H1 (cell line): ENCODE results near the gene APLN.

ENCODE experiments used
- CHD2 ChIP-seq: IDR thresholded peaks from 2 replicates; pipeline ENCODE4 v1.6.1; 2012; ENCODE audit warnings: low read length, improper control_type of control experiment
- EZH2 ChIP-seq: fragments of 200-600 bp; sonication (generic); IDR thresholded peaks from 2 replicates; pipeline ENCODE4 v1.7.1; 2012; ENCODE audit warnings: low read depth, mild to moderate bottlenecking, moderate library complexity, low read length, inconsistent platforms; ENCODE audit not compliant: severe bottlenecking
- POLR2A ChIP-seq, 2 experiments: IDR thresholded peaks; 1 replicate in 1 of 2; 2 replicates in 1 of 2; pipeline ENCODE4 v1.6.1; 2011; ENCODE audit warnings: low read depth in 2 of 2, low read length in 2 of 2, mild to moderate bottlenecking in 2 of 2; ENCODE audit errors: control extremely low read depth in 1 of 2
- POLR2AphosphoS5 ChIP-seq: IDR thresholded peaks from 2 replicates; pipeline ENCODE4 v1.6.1; 2011; ENCODE audit warnings: low read depth, low read length
- RBBP5 ChIP-seq: IDR thresholded peaks from 2 replicates; pipeline ENCODE4 v1.7.1; 2012; ENCODE audit warnings: low read depth, mild to moderate bottlenecking, inconsistent platforms, low read length, moderate library complexity, borderline replicate concordance
- USF2 ChIP-seq: IDR thresholded peaks from 2 replicates; pipeline ENCODE4 v1.6.1; 2011; ENCODE audit warnings: low read length, improper control_type of control experiment
- YY1 ChIP-seq: IDR thresholded peaks from 2 replicates; pipeline ENCODE4 v1.6.1; 2011; ENCODE audit warnings: low read depth, mild to moderate bottlenecking, low read length
- ZNF274 ChIP-seq: IDR thresholded peaks from 2 replicates; pipeline ENCODE4 v1.7.0; 2012; ENCODE audit warnings: low read length, borderline replicate concordance; ENCODE audit errors: extremely low read depth

- TF ChIP-seq USF2 (no peak), RBBP5 (no peak), CHD2 (no peak), EZH2 (no peak), YY1 (no peak), POLR2AphosphoS5 (no peak), ZNF274 (no peak), POLR2A (IDR thresholded peaks at IDR 0.05; ENCODE audit: control extremely low read depth in 1 of 2, low read depth in 2 of 2, low read length in 2 of 2) (no peak)
These were observed 2.8 kb downstream of the APLN start for GRCh38 chrX:129651756-129652564.
